ENCODE results near the gene CA4. TPM values are rescaled to one million over a fixed set of nuclear protein-coding genes. Genes with fewer than 3 reads are reported as not detected.

CA4 gene
- total RNA-seq, 4 donors from 2014 or later: 2.1 to 8.3 (median 4.3) TPM

DNA sequence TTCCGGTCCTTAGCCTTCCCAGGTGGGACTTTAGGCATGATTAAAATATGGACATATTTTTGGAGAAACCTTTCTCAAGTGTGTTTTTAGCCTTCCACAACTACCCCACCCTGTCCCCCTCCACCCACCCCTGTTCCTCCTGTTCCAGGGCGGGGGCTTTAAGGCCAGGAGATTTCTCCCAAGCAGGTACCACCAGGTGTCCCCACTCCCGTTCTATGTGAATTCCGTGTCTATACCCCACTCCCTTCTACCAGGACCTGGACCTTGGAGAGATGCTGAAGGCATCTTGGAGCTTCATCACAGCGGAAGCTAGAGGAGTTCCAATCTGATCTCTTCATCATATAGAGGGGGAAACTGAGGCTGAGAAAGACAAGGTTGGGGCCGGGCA is 9.7 kb downstream of the CA4 start:
- Histone ChIP-seq H3K4me3 (no peak overlapping the region), H3K27ac (replicated peaks in 1 of 4) (no peak overlapping the region), H3K4me1 (peaks cover 27 to 36% (median 32%) of the 10 kb centered on the region in 4 donors), H3K9me3 (no peaks in the 10 kb centered on the region), H3K27me3 (peaks cover 0 to 77% (median 12%) of the 10 kb centered on the region in 4 donors), H3K36me3 (no peaks in the 10 kb centered on the region)
- TF ChIP-seq EP300 (IDR thresholded peaks at IDR 0.05): no peak
- no peak for TF ChIP-seq POLR2A (IDR thresholded peaks at IDR 0.05; ENCODE audit: low read depth)
- no peak for TF ChIP-seq POLR2AphosphoS5 (IDR thresholded peaks at IDR 0.05)
- TF ChIP-seq CTCF (IDR thresholded peaks at IDR 0.05): no peak
- DNase-seq (ENCODE audit: extremely low spot score): no peak
- WGBS: 71% methylated on average over 5 of the region's 6 CpGs
- intact Hi-C loops (cut with DNase I): no loop called here

DNA sequence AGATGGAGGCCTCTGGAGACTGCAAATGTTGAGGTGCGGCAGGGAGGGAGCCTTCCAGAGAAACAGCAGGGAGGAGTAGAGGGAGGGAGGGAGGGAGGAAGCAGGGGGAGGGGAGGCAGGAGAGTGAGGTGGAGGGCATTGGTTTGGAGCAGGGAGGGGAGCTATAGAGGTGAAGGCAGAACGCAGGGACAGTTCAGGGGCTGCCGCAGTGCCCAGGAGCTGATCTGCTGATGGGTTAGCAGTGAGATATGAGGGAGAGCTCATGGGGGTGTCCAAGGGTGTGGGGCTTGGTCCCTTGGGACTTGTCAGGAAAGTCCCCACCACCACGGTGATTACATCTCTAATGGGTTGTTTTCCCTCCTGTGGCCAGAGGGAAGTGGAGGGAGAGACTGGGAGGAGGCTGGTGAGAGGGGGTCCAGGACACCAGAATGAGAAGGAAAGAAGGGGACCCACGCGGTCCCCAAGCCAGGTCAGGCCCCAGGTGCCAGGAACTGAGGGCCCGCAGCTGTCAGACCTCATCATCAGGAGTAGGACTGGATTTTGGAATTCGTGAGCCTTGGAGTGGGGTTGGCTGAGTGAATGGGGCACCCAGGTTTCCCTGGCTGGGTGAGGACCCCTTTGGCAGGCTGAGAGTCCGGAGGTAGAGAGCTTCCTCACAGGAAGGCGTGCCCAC is 11.2 kb downstream of the CA4 start:
- H3K4me1 ChIP-seq: peaks cover 19 to 31% (median 25%) of the 10 kb centered on the region in 4 donors
- H3K9me3 ChIP-seq: no peaks in the 10 kb centered on the region
- intact Hi-C loops (cut with DNase I): no loop called here
- H3K27me3 ChIP-seq: peaks cover 0 to 74% (median 12%) of the 10 kb centered on the region in 4 donors
- H3K4me3 ChIP-seq: no peak overlapping the region
- no peak for TF ChIP-seq POLR2AphosphoS5 (IDR thresholded peaks at IDR 0.05)
- TF ChIP-seq EP300 (IDR thresholded peaks at IDR 0.05): no peak
- no peak for TF ChIP-seq POLR2A (IDR thresholded peaks at IDR 0.05; ENCODE audit: low read depth)
- TF ChIP-seq CTCF (IDR thresholded peaks at IDR 0.05): no peak
- no peaks in the 10 kb centered on the region for H3K36me3 ChIP-seq
- 62% methylated on average over 9 of the region's 10 CpGs for WGBS
- no peak overlapping the region for H3K27ac ChIP-seq (replicated peaks in 1 of 4)
- no peak for DNase-seq (ENCODE audit: extremely low spot score)

DNA sequence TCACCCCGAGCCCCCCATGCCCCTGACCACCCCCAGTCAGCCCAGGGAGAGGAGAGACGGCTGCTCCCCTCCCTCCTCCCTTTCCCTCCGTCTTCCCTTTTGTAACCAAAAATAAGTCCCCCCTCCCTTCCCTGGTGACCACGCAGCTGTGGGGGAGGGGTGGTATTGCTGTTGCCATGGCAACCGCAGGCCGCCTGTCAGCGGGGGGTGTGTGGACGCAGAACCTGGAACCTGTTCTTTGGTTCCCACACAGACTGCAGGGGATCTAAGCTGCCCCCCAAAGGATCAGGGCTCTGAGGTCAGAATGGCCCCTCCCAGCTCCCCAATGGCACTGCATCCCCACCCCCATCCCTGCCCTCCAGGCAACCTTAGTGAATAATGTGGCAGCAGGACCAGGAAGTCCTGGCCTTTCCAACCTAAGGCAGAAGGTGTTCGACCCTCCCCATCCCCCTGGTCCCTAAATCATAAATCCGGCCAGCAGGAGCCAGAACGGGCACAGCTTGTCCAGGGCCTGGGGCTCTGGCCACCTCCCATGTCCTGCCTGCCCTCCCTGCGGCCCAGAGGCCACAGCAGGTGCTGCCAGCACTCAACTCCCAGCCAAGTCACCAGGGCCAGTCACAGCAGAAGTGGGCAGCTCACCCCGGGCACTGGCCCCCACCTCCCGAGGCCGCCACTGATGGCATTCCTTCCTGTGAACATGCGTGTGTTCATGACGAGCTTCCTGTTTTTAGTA is 12.0 kb downstream of the CA4 start:
- Histone ChIP-seq H3K4me1 (peaks cover 19 to 31% (median 25%) of the 10 kb centered on the region in 4 donors), H3K27ac (replicated peaks in 1 of 4) (no peak overlapping the region), H3K9me3 (no peaks in the 10 kb centered on the region), H3K27me3 (peaks cover 0 to 69% (median 12%) of the 10 kb centered on the region in 4 donors), H3K36me3 (no peaks in the 10 kb centered on the region), H3K4me3 (no peak overlapping the region)
- WGBS: 26% methylated on average over 10 of the region's 17 CpGs
- DNase-seq (ENCODE audit: extremely low spot score): no peak
- TF ChIP-seq EP300 (IDR thresholded peaks at IDR 0.05) (no peak), CTCF (IDR thresholded peaks at IDR 0.05) (no peak), POLR2A (IDR thresholded peaks at IDR 0.05; ENCODE audit: low read depth) (no peak), POLR2AphosphoS5 (IDR thresholded peaks at IDR 0.05) (no peak)
- intact Hi-C loops (cut with DNase I): no loop called here

GRCh38 chr17:60163108-60163784 is 13.5 kb downstream of the CA4 start:
- no peak overlapping the region for H3K4me3 ChIP-seq
- intact Hi-C loops (cut with DNase I): no loop called here
- no peaks in the 10 kb centered on the region for H3K9me3 ChIP-seq
- peaks cover 0 to 61% (median 10%) of the 10 kb centered on the region in 4 donors for H3K27me3 ChIP-seq
- peaks cover 22 to 32% (median 28%) of the 10 kb centered on the region in 4 donors for H3K4me1 ChIP-seq
- no peaks in the 10 kb centered on the region for H3K36me3 ChIP-seq
- no peak for DNase-seq (ENCODE audit: extremely low spot score)
- WGBS: 65% methylated on average over 15 of the region's 20 CpGs
- H3K27ac ChIP-seq (replicated peaks in 1 of 4): no peak overlapping the region
- TF ChIP-seq CTCF (IDR thresholded peaks at IDR 0.05) (no peak), POLR2AphosphoS5 (IDR thresholded peaks at IDR 0.05) (no peak), POLR2A (IDR thresholded peaks at IDR 0.05; ENCODE audit: low read depth) (no peak), EP300 (IDR thresholded peaks at IDR 0.05) (no peak)

All from esophagus muscularis mucosa (tissue), 4 donors.